Stimulated activated CD8-positive, alpha-beta memory T cell treated with anti-CD3 and anti-CD28 coated beads, Interleukin-7, amount 100 ng/mL, for 4 hours (primary cell): Measurements from ENCODE around the gene SMARCD2.
"Not testable (repeated sequence)": the region's sequence is repeated elsewhere in the genome, so short reads cannot be mapped to it uniquely, and the experiment has no call there.

ENCODE experiments used
- DNase-seq, 2 donors: peaks; one replicate each; pipeline ENCODE4 v3.0.0-alpha.2; 2020; ENCODE audit warnings: low read depth in 2 of 2

SMARCD2 gene

DNA sequence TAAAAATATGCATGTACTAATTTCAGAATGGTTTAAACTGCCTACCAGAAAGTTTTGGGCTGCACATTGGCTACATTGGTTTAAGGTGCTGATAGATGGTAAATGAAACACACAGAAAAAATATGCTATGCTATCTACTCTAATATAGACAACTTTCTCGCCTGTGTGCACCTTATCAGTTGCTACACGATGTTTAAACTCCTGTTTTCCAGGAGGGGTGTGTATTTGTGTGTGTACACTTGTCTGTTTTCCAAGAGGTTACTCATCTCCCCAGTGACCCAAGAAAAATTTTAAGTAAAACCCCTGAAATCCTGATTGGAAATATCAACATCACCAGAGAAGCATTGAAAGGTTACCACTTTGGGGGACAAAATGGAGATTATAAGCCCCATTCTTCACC lies 36.9 kb downstream of the SMARCD2 start:
- DNase-seq, result no peak

DNA sequence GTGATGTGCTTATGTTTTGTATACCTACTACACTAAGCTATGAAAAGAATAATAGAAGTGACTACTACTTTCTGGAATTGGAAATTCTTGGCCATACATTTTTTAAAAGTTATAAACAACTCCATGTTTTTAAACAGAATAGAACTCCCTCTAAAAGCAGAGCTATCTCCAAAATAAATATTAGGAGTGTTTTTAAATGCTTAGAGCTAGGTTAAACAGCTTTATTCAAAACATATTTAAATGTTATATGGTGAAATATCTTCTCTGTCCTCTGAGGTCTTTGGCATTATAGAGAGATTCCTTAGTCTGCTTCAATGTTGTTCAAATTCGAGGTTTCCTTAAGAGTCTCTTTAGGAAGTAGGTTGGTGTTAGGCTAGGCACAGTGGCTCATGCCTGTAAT lies 38.2 kb downstream of the SMARCD2 start:
- DNase-seq, result no peak

DNA sequence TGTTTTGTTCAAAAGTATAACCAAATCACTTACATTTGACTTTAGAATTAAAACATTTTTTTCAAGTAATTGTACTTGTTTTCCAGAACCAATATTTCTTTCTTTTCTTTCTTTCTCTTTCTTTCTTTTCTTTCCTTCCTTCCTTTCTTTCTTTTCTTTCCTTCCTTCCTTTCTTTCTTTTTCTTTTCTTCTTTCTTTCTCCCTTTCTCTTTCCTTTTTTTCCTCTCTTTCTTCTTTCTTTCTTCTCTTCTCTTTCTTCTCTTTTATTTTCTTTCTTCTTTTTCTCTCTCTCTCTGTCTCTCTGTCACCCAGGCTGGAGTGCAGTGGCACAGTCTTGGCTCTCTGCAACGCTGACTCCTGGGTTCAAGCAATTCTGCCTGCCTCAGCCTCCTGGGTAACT lies 41.7 kb downstream of the SMARCD2 start:
- no peak for DNase-seq

DNA sequence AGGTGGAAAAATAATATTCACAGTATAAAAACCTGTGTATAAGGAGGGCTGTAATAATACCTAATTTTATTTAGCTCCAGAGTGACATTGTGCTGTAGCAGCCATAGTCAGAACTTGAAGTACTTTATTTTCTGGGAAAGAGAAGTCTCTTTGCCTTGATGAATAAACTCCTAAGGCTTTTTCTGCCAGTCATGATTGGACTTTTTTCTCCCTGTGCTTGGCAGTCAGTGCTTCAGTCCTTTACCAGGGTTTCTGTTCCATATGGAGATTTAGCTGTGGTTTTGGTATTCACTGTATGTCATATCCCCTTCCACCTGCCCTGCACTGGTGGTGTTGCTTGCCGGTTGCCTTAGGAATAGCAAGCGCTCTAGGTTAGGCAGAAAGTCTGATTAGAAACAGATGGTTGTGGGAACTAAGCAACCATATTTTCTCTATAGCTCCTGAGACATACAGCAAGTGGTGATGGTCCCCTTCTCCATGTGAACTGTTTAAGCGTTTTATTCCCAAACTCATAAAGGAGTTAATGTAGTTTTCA lies 43.8 kb downstream of the SMARCD2 start:
- DNase-seq, result no peak

DNA sequence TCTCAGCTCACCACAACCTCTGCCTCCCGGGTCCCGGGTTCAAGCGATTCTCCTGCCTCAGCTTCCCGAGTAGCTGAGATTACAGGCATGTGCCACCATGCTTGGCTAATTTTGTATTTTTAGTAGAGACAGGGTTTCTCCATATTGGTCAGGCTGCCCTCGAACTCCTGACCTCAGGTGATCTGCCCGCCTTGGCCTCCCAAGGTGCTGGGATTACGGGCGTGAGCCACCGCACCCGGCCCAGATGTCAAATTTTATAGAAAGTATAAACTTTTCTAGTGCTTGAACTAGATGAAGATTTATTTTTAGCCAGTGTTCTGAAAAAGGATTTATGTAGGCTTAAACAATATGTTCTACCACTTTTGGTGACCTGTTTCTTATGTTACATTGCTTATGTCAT lies 46.1 kb downstream of the SMARCD2 start:
- DNase-seq, result not testable (repeated sequence)

DNA sequence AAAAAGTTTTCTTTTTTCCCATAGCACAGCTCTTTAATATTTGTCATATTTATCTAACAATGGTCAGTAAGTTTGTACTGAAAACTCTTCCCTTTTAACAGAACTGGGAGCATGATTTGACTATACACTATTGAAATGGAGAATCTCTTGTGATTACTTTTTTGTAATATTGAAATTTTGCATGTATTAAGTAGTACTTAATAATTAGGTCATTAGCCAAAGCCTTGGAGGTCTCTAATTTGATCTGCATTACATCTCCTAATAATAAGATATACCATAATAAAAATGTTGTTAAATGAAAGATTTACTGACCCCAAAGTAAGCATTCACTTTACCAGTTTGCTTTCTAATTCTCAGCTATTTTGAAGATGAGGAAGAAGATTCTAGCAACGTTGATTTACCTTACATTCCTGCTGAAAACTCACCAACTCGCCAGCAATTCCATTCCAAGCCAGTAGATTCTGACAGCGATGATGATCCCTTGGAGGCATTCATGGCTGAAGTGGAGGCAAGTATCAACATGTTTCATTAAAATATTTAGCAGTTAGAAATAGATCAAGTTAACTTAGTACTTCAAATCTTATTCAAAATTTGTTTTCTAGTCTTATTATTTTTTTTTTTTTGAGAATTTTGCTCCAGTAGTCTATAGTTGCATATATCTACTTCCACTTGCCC lies 50.3 kb downstream of the SMARCD2 start:
- DNase-seq, result no peak

DNA sequence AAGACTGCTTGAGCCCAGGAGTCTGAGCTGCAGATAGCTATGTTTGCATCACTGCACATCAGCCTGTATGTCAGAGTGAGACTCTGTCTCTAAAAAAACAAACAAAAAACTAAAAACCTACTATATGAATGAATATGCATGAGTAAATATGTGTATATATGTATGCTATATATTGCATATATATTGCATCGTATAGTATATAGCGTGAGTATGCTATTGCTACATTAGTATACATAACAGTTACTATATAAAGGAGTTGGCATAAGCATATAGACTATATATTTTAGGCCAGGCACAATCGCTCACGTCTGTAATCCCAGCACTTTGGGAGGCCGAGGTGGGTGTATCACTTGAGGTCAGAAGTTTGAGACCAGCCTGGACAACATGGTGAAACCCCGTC lies 52.4 kb downstream of the SMARCD2 start:
- DNase-seq, result no peak

DNA sequence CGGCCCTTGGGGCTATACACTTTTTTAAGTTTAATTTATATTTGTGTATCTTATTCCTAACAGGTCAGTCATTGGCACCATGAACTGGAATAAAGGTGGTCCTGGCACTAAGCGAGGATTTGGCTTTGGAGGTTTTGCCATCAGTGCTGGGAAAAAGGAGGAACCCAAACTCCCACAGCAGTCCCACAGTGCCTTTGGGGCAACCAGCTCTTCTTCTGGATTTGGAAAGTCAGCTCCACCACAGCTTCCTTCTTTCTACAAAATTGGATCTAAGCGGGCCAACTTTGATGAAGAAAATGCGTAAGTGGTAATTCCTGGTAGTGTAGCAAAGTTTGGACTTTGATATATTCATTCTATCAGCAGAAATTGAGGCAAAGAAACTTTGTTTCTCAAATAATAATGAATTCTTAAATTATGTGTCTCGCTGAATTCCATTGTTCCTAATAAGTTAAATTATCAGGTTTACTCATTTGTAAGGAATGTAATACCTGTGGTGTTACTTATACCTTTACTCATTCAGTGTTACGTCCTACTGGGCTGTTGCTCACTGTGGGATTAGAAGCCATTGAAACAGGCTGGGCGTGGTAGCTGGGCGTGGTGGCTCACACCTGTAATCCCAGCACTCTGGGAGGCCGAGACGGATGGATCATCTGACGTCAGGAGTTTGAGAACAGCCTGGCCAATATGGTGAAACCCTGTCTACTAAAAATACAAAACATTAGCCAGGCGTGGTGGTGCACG lies 55.3 kb downstream of the SMARCD2 start:
- DNase-seq, result no peak

DNA sequence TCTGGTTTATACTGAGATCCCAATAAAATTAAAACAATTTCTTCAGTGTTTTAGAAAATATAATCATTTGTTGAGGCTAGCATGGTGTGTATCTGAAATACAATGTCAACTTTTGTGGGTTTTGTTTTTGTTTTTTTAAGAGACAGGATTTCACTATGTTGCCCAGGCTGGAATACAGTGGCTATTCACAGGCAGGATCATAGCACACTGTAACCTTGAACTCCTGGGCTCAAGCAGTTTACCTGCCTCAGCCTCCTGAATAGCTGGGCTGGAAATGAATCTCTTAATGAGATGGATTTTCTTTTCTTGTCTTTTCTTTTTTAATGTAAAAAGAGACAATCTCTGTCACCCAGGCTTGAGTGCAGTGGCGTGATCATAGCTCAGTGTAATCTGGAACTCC lies 56.4 kb downstream of the SMARCD2 start:
- no peak for DNase-seq

DNA sequence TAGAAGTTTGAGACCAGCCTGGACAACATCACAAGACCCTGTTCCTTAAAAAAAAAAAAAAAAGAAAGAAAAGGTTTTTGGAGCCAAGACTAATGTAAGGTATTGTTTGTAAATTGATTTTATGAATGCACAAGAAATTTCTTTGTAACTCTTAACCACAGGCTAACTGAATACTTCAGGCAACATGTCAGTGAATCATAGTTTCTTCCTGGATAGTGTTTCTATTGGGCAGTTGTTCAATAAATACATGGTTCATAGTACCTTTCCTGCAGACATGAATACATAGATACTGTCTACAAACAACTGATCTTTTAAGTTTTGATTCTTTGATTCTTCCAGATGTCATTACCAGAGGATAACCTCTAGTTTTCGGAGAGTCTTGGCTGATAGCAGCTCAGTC lies 56.9 kb downstream of the SMARCD2 start:
- DNase-seq, result no peak

DNA sequence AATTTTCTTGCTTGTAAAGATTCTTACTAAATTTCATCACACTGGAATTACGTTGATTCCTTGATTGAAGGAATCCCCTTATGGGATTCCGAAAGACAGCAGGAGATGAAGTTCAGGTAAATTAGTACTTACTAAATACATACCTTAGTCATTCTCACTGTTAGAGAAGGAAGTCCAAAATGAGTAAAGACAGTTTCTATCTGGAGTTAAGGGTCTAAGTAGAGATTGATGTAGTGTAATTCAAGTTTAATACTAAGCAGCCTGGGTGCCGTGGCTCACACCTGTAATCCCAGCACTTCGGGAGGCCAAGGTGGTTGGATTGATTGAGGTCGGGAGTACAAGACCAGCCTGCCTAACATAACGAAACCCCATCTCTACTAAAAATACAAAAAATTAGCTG lies 59.0 kb downstream of the SMARCD2 start:
- no peak for DNase-seq
